ENCODE results near the gene TTLL7. TPM values are rescaled to one million over a fixed set of nuclear protein-coding genes. Genes with fewer than 3 reads are reported as not detected.
"Not testable (repeated sequence)": the region's sequence is repeated elsewhere in the genome, so short reads cannot be mapped to it uniquely, and the experiment has no call there.

Gene TTLL7
- total and polyA plus RNA-seq, 7 experiments from 2014 or later: 0.27 to 2.1 (median 1.1) TPM; not detected in 4

- H3K9me3 ChIP-seq (ENCODE audit: control insufficient read depth in 2 of 3, low read length in 3 of 3); POLR2A ChIA-PET; DNase-seq; CTCF ChIA-PET; H3K4me3 Mint-ChIP-seq; H3K27ac ChIP-seq (ENCODE audit: low read depth, low read length); intact Hi-C loops (cut with micrococcal nuclease); H3K4me1 ChIP-seq (ENCODE audit: control insufficient read depth in 2 of 2, insufficient read depth in 2 of 2, low read length in 2 of 2); H3K36me3 ChIP-seq (ENCODE audit: control insufficient read depth in 2 of 3, insufficient read depth in 3 of 3, low read length in 3 of 3); H3K4me1 Mint-ChIP-seq; H3K27me3 ChIP-seq (ENCODE audit: control insufficient read depth in 2 of 2, insufficient read depth in 2 of 2, low read length in 2 of 2); H3K36me3 Mint-ChIP-seq; H3K4me3 ChIP-seq (ENCODE audit: low read length); ATAC-seq; H3K27ac Mint-ChIP-seq: not testable (repeated sequence)
- Mint-ChIP-seq H3K27me3 (peaks cover 2 to 14% (median 8%) of the 10 kb centered on the region in 5 donors), H3K9me3 (peaks cover 0 to 25% (median 9%) of the 10 kb centered on the region in 11 donors)
Measured at GRCh38 chr1:83983918-83984317, 15.0 kb downstream of the TTLL7 start.

GRCh38 chr1:83978056-83978455 lies 20.9 kb downstream of the TTLL7 start:
- Mint-ChIP-seq H3K36me3 (no peaks in the 10 kb centered on the region), H3K9me3 (peaks cover 0 to 5% (median 0%) of the 10 kb centered on the region in 11 donors), H3K27me3 (peaks cover 2 to 17% (median 14%) of the 10 kb centered on the region in 5 donors), H3K27ac (no peak overlapping the region), H3K4me1 (no peaks in the 10 kb centered on the region), H3K4me3 (no peak overlapping the region)
- Histone ChIP-seq H3K4me3 (ENCODE audit: low read length) (no peak overlapping the region), H3K36me3 (ENCODE audit: control insufficient read depth in 2 of 3, insufficient read depth in 3 of 3, low read length in 3 of 3) (no peaks in the 10 kb centered on the region), H3K9me3 (ENCODE audit: control insufficient read depth in 2 of 3, low read length in 3 of 3) (no peaks in the 10 kb centered on the region), H3K4me1 (ENCODE audit: control insufficient read depth in 2 of 2, insufficient read depth in 2 of 2, low read length in 2 of 2) (no peaks in the 10 kb centered on the region), H3K27me3 (ENCODE audit: control insufficient read depth in 2 of 2, insufficient read depth in 2 of 2, low read length in 2 of 2) (no peaks in the 10 kb centered on the region), H3K27ac (ENCODE audit: low read depth, low read length) (no peak overlapping the region)
- POLR2A ChIA-PET: no interaction called here
- no peak for ATAC-seq
- DNase-seq: no peak
- CTCF ChIA-PET: no interaction called here
- intact Hi-C loops (cut with micrococcal nuclease): no loop called here

- no peak for ATAC-seq
- no peaks in the 10 kb centered on the region for H3K27me3 ChIP-seq (ENCODE audit: control insufficient read depth in 2 of 2, insufficient read depth in 2 of 2, low read length in 2 of 2)
- Mint-ChIP-seq H3K27ac (no peak overlapping the region), H3K4me1 (no peaks in the 10 kb centered on the region), H3K36me3 (no peaks in the 10 kb centered on the region), H3K9me3 (peaks cover 0 to 2% (median 0%) of the 10 kb centered on the region in 11 donors), H3K4me3 (no peak overlapping the region), H3K27me3 (peaks cover 5 to 24% (median 18%) of the 10 kb centered on the region in 5 donors)
- H3K27ac ChIP-seq (ENCODE audit: low read depth, low read length): no peak overlapping the region
- H3K4me3 ChIP-seq (ENCODE audit: low read length): no peak overlapping the region
- H3K4me1 ChIP-seq (ENCODE audit: control insufficient read depth in 2 of 2, insufficient read depth in 2 of 2, low read length in 2 of 2): no peaks in the 10 kb centered on the region
- H3K36me3 ChIP-seq (ENCODE audit: control insufficient read depth in 2 of 3, insufficient read depth in 3 of 3, low read length in 3 of 3): no peaks in the 10 kb centered on the region
- intact Hi-C loops (cut with micrococcal nuclease): no loop called here
- ChIA-PET POLR2A (no interaction called here), CTCF (no interaction called here)
- no peak for DNase-seq
- no peaks in the 10 kb centered on the region for H3K9me3 ChIP-seq (ENCODE audit: control insufficient read depth in 2 of 3, low read length in 3 of 3)
Measured at GRCh38 chr1:83976920-83977319, 22.0 kb downstream of the TTLL7 start.

- Histone ChIP-seq H3K36me3 (ENCODE audit: control insufficient read depth in 2 of 3, insufficient read depth in 3 of 3, low read length in 3 of 3) (no peaks in the 10 kb centered on the region), H3K9me3 (ENCODE audit: control insufficient read depth in 2 of 3, low read length in 3 of 3) (no peaks in the 10 kb centered on the region), H3K27ac (ENCODE audit: low read depth, low read length) (no peak overlapping the region), H3K4me1 (ENCODE audit: control insufficient read depth in 2 of 2, insufficient read depth in 2 of 2, low read length in 2 of 2) (no peaks in the 10 kb centered on the region), H3K4me3 (ENCODE audit: low read length) (no peak overlapping the region), H3K27me3 (ENCODE audit: control insufficient read depth in 2 of 2, insufficient read depth in 2 of 2, low read length in 2 of 2) (no peaks in the 10 kb centered on the region)
- H3K27ac Mint-ChIP-seq: no peak overlapping the region
- CTCF ChIA-PET: no interaction called here
- POLR2A ChIA-PET: no interaction called here
- H3K4me3 Mint-ChIP-seq: no peak overlapping the region
- peaks cover 13 to 41% (median 20%) of the 10 kb centered on the region in 5 donors for H3K27me3 Mint-ChIP-seq
- intact Hi-C loops (cut with micrococcal nuclease): no loop called here
- DNase-seq (no peak), ATAC-seq (no peak)
- peaks cover 0 to 2% (median 0%) of the 10 kb centered on the region in 11 donors for H3K9me3 Mint-ChIP-seq
- H3K4me1 Mint-ChIP-seq: no peaks in the 10 kb centered on the region
- no peaks in the 10 kb centered on the region for H3K36me3 Mint-ChIP-seq
Measured at GRCh38 chr1:83970802-83971201, 28.1 kb downstream of the TTLL7 start.

GRCh38 chr1:83970114-83970513 lies 28.8 kb downstream of the TTLL7 start:
- no peaks in the 10 kb centered on the region for H3K4me1 ChIP-seq (ENCODE audit: control insufficient read depth in 2 of 2, insufficient read depth in 2 of 2, low read length in 2 of 2)
- H3K27ac ChIP-seq (ENCODE audit: low read depth, low read length): no peak overlapping the region
- DNase-seq: no peak
- H3K36me3 ChIP-seq (ENCODE audit: control insufficient read depth in 2 of 3, insufficient read depth in 3 of 3, low read length in 3 of 3): no peaks in the 10 kb centered on the region
- intact Hi-C loops (cut with micrococcal nuclease): no loop called here
- no peak overlapping the region for H3K27ac Mint-ChIP-seq
- H3K9me3 Mint-ChIP-seq: peaks cover 0 to 2% (median 0%) of the 10 kb centered on the region in 11 donors
- ChIA-PET POLR2A (no interaction called here), CTCF (no interaction called here)
- peaks cover 16 to 44% (median 20%) of the 10 kb centered on the region in 5 donors for H3K27me3 Mint-ChIP-seq
- no peak overlapping the region for H3K4me3 Mint-ChIP-seq
- no peak overlapping the region for H3K4me3 ChIP-seq (ENCODE audit: low read length)
- no peaks in the 10 kb centered on the region for H3K36me3 Mint-ChIP-seq
- no peaks in the 10 kb centered on the region for H3K4me1 Mint-ChIP-seq
- ATAC-seq: no peak
- H3K27me3 ChIP-seq (ENCODE audit: control insufficient read depth in 2 of 2, insufficient read depth in 2 of 2, low read length in 2 of 2): no peaks in the 10 kb centered on the region
- no peaks in the 10 kb centered on the region for H3K9me3 ChIP-seq (ENCODE audit: control insufficient read depth in 2 of 3, low read length in 3 of 3)

- H3K27me3 ChIP-seq (ENCODE audit: control insufficient read depth in 2 of 2, insufficient read depth in 2 of 2, low read length in 2 of 2): no peaks in the 10 kb centered on the region
- ChIA-PET POLR2A (no interaction called here), CTCF (no interaction called here)
- no peaks in the 10 kb centered on the region for H3K36me3 ChIP-seq (ENCODE audit: control insufficient read depth in 2 of 3, insufficient read depth in 3 of 3, low read length in 3 of 3)
- H3K36me3 Mint-ChIP-seq: no peaks in the 10 kb centered on the region
- no peaks in the 10 kb centered on the region for H3K4me1 Mint-ChIP-seq
- H3K27ac Mint-ChIP-seq: no peak overlapping the region
- H3K9me3 Mint-ChIP-seq: peaks cover 0 to 2% (median 0%) of the 10 kb centered on the region in 11 donors
- no peak overlapping the region for H3K27ac ChIP-seq (ENCODE audit: low read depth, low read length)
- peaks cover 8 to 38% (median 20%) of the 10 kb centered on the region in 5 donors for H3K27me3 Mint-ChIP-seq
- H3K9me3 ChIP-seq (ENCODE audit: control insufficient read depth in 2 of 3, low read length in 3 of 3): no peaks in the 10 kb centered on the region
- intact Hi-C loops (cut with micrococcal nuclease): no loop called here
- no peaks in the 10 kb centered on the region for H3K4me1 ChIP-seq (ENCODE audit: control insufficient read depth in 2 of 2, insufficient read depth in 2 of 2, low read length in 2 of 2)
- DNase-seq: no peak
- ATAC-seq: no peak
- H3K4me3 Mint-ChIP-seq: no peak overlapping the region
- H3K4me3 ChIP-seq (ENCODE audit: low read length): no peak overlapping the region
Measured at GRCh38 chr1:83967336-83967735, 31.6 kb downstream of the TTLL7 start.

- DNase-seq: no peak
- H3K27me3 Mint-ChIP-seq: peaks cover 11 to 23% (median 19%) of the 10 kb centered on the region in 5 donors
- POLR2A ChIA-PET: no interaction called here
- intact Hi-C loops (cut with micrococcal nuclease): no loop called here
- Histone ChIP-seq H3K4me1 (ENCODE audit: control insufficient read depth in 2 of 2, insufficient read depth in 2 of 2, low read length in 2 of 2) (no peaks in the 10 kb centered on the region), H3K4me3 (ENCODE audit: low read length) (no peak overlapping the region), H3K27ac (ENCODE audit: low read depth, low read length) (no peak overlapping the region), H3K9me3 (ENCODE audit: control insufficient read depth in 2 of 3, low read length in 3 of 3) (no peaks in the 10 kb centered on the region), H3K36me3 (ENCODE audit: control insufficient read depth in 2 of 3, insufficient read depth in 3 of 3, low read length in 3 of 3) (no peaks in the 10 kb centered on the region), H3K27me3 (ENCODE audit: control insufficient read depth in 2 of 2, insufficient read depth in 2 of 2, low read length in 2 of 2) (no peaks in the 10 kb centered on the region)
- H3K4me1 Mint-ChIP-seq: no peaks in the 10 kb centered on the region
- H3K27ac Mint-ChIP-seq: no peak overlapping the region
- no peak for ATAC-seq
- no peaks in the 10 kb centered on the region for H3K9me3 Mint-ChIP-seq
- no peak overlapping the region for H3K4me3 Mint-ChIP-seq
- CTCF ChIA-PET: no interaction called here
- H3K36me3 Mint-ChIP-seq: no peaks in the 10 kb centered on the region
Measured at GRCh38 chr1:83964153-83964552, 34.8 kb downstream of the TTLL7 start.
